NCI-H345 treated with DMSO at 0.1 percent for 48 hours (cell line): ENCODE data around the gene OR5T2.
"Not testable (repeated sequence)": the region's sequence is repeated elsewhere in the genome, so short reads cannot be mapped to it uniquely, and the experiment has no call there.

ENCODE experiments used
- DNase-seq: peaks from one replicate; lab custom pipeline; 2025; ENCODE audit not compliant: unreplicated experiment; lab: John Stamatoyannopoulos, UW

Gene OR5T2

DNA sequence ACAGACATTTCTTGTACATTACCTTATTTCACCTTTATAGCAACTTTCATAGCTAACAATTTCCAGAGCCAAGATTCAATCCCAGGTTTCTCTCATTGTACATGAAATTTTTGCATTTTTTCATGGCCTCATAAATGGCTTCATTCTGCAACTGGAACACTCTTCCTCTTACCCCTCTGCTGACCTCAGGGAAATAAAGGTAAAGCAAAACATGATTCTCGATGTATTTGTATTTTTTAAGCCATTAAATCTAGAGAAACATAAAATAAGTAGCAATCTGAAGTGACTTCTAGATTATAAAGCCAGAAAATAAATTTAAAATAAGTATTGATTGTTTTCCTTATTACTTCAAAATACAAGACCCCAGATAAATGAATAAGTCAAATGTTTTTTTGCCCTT, at the start of gene OR5T2:
Gene OR5T2, minus strand, starts transcription at position 101 of the 400 bp plus-strand sequence. CDS start 1,193 bp downstream, outside the sequence.
- no peak for DNase-seq

DNA sequence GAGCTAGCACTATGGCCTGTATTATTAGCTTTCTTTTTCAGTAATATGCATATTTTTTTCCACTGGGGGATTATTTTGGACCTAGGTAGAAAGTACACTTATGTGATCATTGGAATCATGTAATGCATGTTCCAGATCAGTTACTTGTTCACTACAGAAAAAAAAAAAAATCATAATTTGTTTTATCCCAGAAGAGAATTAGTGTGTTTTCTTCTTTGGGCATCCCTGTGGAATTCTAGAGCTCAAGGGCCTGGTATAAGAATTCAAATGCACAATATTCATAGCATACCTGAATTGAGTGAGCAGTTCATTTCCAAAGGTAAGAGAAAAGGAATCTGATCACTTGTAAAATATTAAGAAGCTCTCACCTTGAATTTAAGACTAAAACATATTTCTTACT, 39.8 kb upstream of the OR5T2 start, which contains the start of gene OR5T1:
Gene OR5T1, plus strand, starts transcription at position 301 of the 400 bp plus-strand sequence. CDS start 1,485 bp downstream, outside the sequence.
- DNase-seq: no peak

GRCh38 chr11:56271092-56271491, 37.0 kb upstream of the OR5T2 start:
- no peak for DNase-seq

DNA sequence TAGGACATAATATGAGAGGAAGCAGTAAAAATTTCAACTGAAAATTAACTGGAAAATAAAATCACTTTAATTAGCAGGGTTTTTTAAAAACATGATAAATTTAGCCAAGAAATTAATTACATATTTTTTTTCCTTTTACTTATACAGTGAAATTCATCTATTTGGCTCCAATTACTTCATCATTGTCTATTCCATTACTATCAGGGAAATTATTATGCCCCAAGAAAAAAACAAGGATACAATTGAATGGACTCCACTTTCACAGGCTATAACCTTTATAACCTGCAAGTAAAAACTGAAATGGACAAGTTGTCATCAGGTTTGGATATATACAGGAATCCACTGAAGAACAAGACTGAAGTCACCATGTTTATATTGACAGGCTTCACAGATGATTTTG, 17.9 kb upstream of the OR5T2 start, which contains the start of gene OR5T3:
Gene OR5T3, plus strand, starts transcription at position 301 of the 400 bp plus-strand sequence. Its CDS starts 0 bp downstream, at position 301.
- no peak for DNase-seq

DNA sequence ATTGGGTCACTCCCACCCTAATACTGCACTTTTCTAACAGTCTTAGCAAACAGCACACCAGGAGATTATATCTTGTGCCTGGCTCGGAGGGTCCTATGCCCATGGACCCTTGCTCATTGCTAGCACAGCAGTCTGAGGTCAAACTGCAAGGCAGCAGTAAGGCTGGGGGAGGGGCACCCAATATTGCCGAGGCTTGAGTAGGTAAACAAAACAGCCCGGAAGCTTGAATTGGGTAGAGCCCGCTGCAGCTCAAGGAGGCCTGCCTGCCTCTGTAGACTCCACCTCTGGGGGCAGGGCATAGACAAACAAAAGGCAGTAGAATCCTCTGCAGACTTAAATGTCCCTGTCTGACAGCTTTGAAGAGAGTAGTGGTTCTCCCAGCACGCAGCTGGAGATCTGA, 14.3 kb downstream of the OR5T2 start:
- not testable (repeated sequence) for DNase-seq

- DNase-seq: no peak
Observed at GRCh38 chr11:56214537-56214936, 19.5 kb downstream of the OR5T2 start.

- no peak for DNase-seq
Observed at GRCh38 chr11:56207790-56208189, 26.3 kb downstream of the OR5T2 start.

DNA sequence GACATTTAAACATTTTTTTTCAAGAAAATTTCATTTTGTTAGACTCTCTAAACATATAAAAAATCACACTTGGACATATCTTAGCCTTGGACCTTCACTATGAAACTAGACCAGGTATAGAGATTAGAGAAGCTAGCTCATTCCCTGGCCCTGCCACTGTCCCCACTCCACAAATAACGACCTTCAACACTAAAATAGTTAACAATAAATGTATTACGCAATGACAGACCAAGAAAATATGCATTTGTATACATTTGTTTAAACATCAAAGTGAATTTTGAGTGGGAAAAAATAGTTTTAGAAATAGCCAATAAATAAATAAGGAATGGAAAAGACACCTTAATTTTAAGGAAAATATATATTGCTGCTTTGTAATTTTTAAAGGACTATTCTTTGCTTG, 36.7 kb downstream of the OR5T2 start:
- DNase-seq: no peak

GRCh38 chr11:56196705-56197104, 37.4 kb downstream of the OR5T2 start:
- no peak for DNase-seq

GRCh38 chr11:56188602-56189001, 45.5 kb downstream of the OR5T2 start:
- no peak for DNase-seq

DNA sequence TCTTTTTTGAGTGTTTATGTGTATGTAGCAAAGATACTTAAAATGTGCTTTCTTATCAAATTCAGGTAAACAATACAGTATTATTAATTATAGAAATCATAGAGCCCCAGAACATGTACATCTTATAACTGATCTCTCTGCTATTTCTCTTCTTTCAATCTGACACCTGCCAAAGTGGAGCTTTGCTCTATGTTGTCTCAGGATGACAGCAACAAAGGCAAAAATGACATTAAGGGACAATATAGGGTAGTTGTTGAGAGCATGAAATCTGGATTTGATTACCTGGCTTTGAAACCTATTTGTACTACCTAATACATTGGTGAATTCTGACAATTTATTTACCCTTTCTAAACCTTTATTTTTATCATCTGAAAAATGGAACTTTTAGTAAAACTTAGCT, 50.6 kb downstream of the OR5T2 start:
- DNase-seq: no peak
